BLaER1 (cell line): ENCODE results near the gene B3GALT5.

Source experiments
- H3K27ac ChIP-seq: shearing (Covaris generic); formaldehyde crosslinking; 2 replicates; pipeline ENCODE4 v1.8.1; 2022
- H3K27me3 ChIP-seq: shearing (Covaris generic); formaldehyde crosslinking; 2 replicates; pipeline ENCODE4 v1.8.1; 2022
- H3K36me3 ChIP-seq: shearing (Covaris generic); formaldehyde crosslinking; 2 replicates; pipeline ENCODE4 v1.8.1; 2022
- H3K4me1 ChIP-seq: shearing (Covaris generic); formaldehyde crosslinking; 2 replicates; pipeline ENCODE4 v1.8.1; 2022
- H3K4me2 ChIP-seq: shearing (Covaris generic); formaldehyde crosslinking; 2 replicates; pipeline ENCODE4 v1.8.1; 2022
- H3K4me3 ChIP-seq: shearing (Covaris generic); formaldehyde crosslinking; 2 replicates; pipeline ENCODE4 v1.8.1; 2022
- H3K9ac ChIP-seq: shearing (Covaris generic); formaldehyde crosslinking; 2 replicates; pipeline ENCODE4 v1.8.1; 2022
- H3K9me3 ChIP-seq: shearing (Covaris generic); formaldehyde crosslinking; 2 replicates; pipeline ENCODE4 v1.8.1; 2022
- H4K20me1 ChIP-seq: shearing (Covaris generic); formaldehyde crosslinking; 2 replicates; pipeline ENCODE4 v1.8.1; 2022
- Cebpa-rat ChIP-seq: shearing (Covaris generic); IDR thresholded peaks from 2 replicates; pipeline ENCODE4 v1.8.1; 2022

B3GALT5 gene

DNA sequence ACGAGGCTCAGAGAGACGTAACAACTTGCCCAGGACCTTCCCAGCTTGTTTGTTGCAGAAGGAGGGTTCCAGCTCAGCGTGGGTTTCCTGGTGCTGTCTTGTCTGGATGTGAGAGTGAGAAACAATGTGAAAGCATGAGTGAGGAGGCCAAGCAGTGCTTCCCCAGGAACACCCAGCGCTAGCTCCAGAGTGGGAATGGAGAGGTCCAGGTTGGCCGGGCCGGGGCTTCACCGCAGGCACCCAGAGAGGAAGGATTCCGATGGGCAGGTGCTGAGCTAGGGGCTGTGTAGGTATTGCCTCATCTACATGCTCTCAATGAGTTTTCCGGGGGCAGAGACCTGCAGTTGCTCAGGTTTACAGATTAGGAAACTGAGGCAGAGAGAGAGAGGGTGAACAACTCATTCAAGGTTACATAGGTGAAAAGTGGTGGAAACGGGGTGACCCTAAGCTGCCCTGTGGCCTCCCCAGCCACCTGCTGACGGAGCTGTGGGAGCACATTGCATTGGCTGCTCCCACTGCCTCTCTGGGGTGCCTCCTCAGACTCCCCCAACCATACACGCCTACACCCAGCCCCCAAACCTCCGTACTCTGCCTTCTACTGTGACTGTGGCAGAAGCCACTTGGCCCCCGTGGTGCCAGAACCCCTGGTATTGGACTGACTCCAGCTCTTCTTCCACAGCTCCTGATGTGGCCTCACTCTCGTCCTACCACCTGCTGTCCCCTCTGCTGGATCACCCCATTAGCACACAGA, 51.2 kb downstream of the B3GALT5 start:
- H3K4me1 ChIP-seq: no peaks in the 10 kb centered on the region
- no peak overlapping the region for H3K4me3 ChIP-seq
- no peak overlapping the region for H3K9ac ChIP-seq
- H4K20me1 ChIP-seq: no peaks in the 10 kb centered on the region
- H3K27ac ChIP-seq: no peak overlapping the region
- no peaks in the 10 kb centered on the region for H3K36me3 ChIP-seq
- no peak overlapping the region for H3K4me2 ChIP-seq
- no peak for TF ChIP-seq Cebpa-rat
- H3K27me3 ChIP-seq: no peaks in the 10 kb centered on the region
- no peaks in the 10 kb centered on the region for H3K9me3 ChIP-seq

DNA sequence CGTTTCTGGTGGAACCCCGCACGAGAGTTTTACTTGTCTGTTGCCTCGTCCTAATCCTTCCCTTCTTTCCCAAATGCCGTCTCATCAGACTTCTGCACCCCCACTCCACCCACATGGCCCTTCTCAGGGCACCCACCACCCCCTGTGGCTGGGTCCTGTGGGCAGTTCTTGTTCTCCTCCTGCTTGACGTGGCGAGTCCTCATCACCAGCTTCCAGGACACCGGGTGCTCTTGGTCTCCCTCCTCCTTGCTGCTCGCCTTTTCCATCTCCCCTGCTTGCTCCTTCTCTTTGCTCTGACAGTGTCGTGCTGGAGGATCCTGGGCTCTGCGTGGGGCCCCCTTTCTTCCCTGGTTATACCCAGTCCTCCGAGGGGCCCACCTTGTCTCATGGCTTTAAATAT, 51.8 kb downstream of the B3GALT5 start:
- H3K4me3 ChIP-seq: no peak overlapping the region
- no peaks in the 10 kb centered on the region for H3K9me3 ChIP-seq
- no peak overlapping the region for H3K4me2 ChIP-seq
- TF ChIP-seq Cebpa-rat: no peak
- H3K9ac ChIP-seq: no peak overlapping the region
- no peaks in the 10 kb centered on the region for H4K20me1 ChIP-seq
- H3K36me3 ChIP-seq: no peaks in the 10 kb centered on the region
- no peaks in the 10 kb centered on the region for H3K27me3 ChIP-seq
- H3K4me1 ChIP-seq: no peaks in the 10 kb centered on the region
- no peak overlapping the region for H3K27ac ChIP-seq

DNA sequence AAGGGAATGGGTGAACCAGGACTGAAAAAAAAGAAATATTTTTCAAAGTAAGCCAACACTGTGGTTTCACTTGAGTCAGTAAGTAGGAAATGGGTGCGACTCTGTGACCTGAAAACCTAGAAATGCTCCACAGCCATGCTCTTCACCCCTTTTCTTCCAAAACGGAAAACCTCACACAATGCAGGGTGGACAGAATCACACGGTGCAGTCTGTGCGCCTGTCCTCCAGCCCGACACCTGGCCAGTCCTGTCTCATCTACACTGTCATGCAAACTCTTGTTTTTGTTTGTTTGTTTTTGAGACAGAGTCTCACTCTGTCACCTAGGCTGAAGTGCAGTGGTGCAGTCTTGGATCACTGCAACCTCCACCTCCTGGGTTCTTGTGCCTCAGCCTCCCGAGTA, 53.3 kb downstream of the B3GALT5 start:
- no peak overlapping the region for H3K9ac ChIP-seq
- no peak overlapping the region for H3K4me2 ChIP-seq
- H4K20me1 ChIP-seq: no peaks in the 10 kb centered on the region
- H3K36me3 ChIP-seq: no peaks in the 10 kb centered on the region
- TF ChIP-seq Cebpa-rat: no peak
- no peaks in the 10 kb centered on the region for H3K9me3 ChIP-seq
- no peak overlapping the region for H3K27ac ChIP-seq
- no peak overlapping the region for H3K4me3 ChIP-seq
- no peaks in the 10 kb centered on the region for H3K27me3 ChIP-seq
- no peaks in the 10 kb centered on the region for H3K4me1 ChIP-seq

DNA sequence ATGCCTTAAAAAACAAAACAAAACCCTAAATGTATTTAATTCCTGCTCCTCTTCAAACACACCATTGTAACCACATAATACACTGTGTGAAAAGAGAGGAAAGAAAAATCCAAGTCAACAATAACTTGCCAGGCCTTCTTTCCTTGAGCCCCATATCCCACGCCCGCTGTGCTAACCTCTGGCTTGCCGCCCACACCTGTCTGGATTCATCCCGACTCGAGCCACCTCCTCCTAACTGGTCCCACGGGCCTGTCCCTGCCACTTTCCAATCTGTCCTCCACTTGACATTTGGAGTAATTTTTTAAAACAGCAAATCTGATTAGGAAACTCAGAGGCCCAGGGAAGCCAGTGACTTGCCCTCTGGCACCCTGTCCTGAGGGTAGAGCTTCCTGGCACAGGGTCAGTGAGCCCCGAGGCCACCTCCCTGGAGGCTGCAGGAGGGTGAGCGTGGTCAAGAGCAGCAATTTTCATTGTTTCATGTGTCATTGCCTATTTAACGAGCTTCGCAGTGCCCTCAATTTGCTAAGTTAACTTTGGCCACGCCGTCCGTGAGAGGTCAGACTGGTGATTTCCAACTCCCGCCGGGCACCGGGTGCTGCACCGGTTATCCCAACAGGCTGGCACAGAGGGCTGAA, 54.1 kb downstream of the B3GALT5 start:
- H3K4me1 ChIP-seq: no peaks in the 10 kb centered on the region
- H3K9ac ChIP-seq: no peak overlapping the region
- H3K4me3 ChIP-seq: no peak overlapping the region
- no peaks in the 10 kb centered on the region for H4K20me1 ChIP-seq
- no peaks in the 10 kb centered on the region for H3K27me3 ChIP-seq
- no peak for TF ChIP-seq Cebpa-rat
- no peaks in the 10 kb centered on the region for H3K36me3 ChIP-seq
- no peaks in the 10 kb centered on the region for H3K9me3 ChIP-seq
- H3K27ac ChIP-seq: no peak overlapping the region
- no peak overlapping the region for H3K4me2 ChIP-seq

DNA sequence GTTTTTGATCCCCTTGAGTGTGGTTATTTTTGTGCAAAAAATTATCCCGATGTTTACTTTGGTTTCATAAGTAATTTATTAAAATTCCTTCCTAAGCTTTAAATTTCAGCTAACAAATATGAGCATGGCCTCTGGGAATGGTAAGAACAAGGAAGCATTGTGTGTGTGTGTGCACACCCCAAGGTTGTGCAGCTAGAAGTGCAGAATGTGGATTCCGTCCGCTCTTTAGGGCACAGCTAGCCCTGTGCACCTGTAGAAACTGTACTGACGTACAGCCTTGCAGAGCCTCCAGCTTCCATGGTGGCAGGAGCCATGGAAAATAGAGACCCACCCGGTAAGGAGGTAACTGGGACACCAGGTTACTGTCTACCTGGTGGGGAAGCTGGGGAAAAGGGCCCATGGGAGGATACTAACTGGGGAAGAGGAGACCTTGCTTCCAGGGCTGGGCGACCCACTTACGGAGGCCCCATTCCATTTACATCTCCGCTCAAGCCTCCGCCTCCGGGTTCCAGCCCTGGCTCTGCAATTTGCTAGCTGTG, 54.7 kb downstream of the B3GALT5 start:
- Histone ChIP-seq H3K4me3 (no peak overlapping the region), H3K4me1 (no peaks in the 10 kb centered on the region), H3K27me3 (no peaks in the 10 kb centered on the region), H3K27ac (no peak overlapping the region), H3K36me3 (no peaks in the 10 kb centered on the region), H3K9me3 (no peaks in the 10 kb centered on the region), H3K4me2 (no peak overlapping the region), H4K20me1 (no peaks in the 10 kb centered on the region), H3K9ac (no peak overlapping the region)
- no peak for TF ChIP-seq Cebpa-rat

DNA sequence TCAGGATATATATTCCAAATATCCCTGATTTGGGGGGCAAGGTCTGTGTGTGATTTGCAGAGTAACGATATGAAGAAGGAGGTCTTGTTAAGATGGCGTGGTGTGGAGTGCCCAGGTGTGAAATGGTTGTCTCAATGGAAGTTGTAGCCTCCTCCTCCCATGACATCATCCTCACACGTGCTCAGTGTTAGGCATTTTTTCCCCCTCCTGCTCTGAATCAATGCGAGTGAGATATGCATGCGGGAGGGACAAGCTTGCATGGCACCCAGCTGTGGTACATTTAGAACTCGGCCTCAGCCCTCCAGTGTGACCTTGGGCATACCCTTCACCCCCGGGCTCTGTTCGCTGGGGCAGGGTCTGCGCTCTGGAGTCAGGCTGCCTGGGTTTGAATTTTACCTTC, 55.6 kb downstream of the B3GALT5 start:
- Histone ChIP-seq H3K4me3 (no peak overlapping the region), H3K4me2 (no peak overlapping the region), H3K9ac (no peak overlapping the region), H4K20me1 (no peaks in the 10 kb centered on the region), H3K27ac (no peak overlapping the region), H3K4me1 (no peaks in the 10 kb centered on the region), H3K9me3 (no peaks in the 10 kb centered on the region), H3K27me3 (no peaks in the 10 kb centered on the region), H3K36me3 (no peaks in the 10 kb centered on the region)
- TF ChIP-seq Cebpa-rat: no peak

DNA sequence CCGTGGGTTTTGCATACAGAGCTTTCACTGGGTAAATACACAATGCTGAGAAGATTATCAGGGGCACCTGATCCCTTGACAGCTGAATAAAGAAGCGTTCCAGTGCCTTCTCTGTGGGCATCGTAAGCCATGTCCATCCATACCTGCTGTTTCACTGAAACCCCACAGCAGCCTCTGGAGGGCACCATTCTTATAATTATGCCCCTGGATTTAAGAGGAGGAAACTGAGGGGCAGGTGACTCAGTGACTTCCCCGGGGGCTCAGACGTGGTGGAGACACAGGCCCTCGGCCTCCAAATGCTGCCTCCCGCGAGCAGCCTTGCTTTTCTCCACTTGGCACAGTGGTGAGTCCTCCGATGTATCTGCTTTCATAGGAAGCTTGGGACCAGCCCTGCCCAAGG, 56.7 kb downstream of the B3GALT5 start:
- Histone ChIP-seq H3K36me3 (no peaks in the 10 kb centered on the region), H3K4me1 (no peaks in the 10 kb centered on the region), H3K4me3 (no peak overlapping the region), H3K27me3 (no peaks in the 10 kb centered on the region), H3K4me2 (no peak overlapping the region), H4K20me1 (no peaks in the 10 kb centered on the region), H3K9me3 (no peaks in the 10 kb centered on the region), H3K27ac (no peak overlapping the region), H3K9ac (no peak overlapping the region)
- no peak for TF ChIP-seq Cebpa-rat

DNA sequence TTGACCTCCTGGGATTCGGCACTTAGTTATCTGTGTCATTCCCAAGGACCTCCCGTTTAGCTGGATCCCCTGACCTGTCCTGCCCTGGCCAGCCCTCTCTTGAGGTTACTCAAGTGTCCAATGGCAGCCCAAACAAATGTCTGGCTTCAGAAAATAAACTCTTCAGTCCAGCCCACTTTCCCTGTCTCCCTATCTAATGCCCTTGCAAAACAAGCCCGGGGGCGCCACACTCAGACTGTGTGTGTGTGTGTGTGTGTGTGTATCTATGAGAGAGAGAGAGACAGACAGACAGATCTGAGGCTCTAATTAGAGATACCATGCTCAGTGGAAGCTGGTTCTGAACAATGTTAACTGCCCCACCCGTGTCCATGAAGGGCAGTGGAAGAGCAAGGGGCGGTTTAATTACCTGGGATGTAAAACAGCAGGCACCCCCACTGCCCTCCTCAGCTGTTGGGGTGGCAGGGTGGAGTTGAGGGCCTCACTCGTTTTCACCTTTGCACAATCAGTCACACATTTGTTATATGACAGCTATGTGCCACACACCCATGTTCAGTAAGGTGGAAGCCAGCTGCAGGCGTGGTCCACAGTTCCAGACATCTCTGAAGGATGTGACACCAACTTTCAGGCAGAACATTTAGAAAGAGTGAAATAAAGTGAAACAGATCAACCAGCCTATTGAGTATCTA, 57.4 kb downstream of the B3GALT5 start:
- TF ChIP-seq Cebpa-rat: no peak
- Histone ChIP-seq H3K27ac (no peak overlapping the region), H3K36me3 (no peaks in the 10 kb centered on the region), H3K4me2 (no peak overlapping the region), H3K9me3 (no peaks in the 10 kb centered on the region), H3K9ac (no peak overlapping the region), H3K27me3 (no peaks in the 10 kb centered on the region), H3K4me1 (no peaks in the 10 kb centered on the region), H3K4me3 (no peak overlapping the region), H4K20me1 (no peaks in the 10 kb centered on the region)

DNA sequence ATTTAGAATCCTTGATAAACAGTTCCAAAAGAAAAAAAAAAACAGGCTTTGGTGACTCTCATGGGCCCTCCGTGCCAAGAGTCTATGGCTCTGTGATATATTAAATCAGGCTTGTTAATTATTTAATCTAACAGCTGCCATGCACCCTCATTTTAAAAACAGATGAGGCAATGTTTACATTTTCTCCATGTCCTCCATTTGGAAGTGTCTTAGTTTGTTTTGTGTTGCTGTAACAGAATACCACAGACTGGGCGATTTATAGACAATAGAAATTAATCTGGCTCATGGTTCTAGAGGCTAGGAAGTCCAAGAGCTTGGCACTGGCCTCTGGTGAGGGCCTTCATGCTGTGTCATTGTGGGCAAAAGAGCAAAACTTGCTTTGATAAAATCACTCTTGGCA, 58.0 kb downstream of the B3GALT5 start:
- no peak for TF ChIP-seq Cebpa-rat
- Histone ChIP-seq H3K27ac (no peak overlapping the region), H3K9me3 (no peaks in the 10 kb centered on the region), H4K20me1 (no peaks in the 10 kb centered on the region), H3K4me1 (no peaks in the 10 kb centered on the region), H3K9ac (no peak overlapping the region), H3K36me3 (no peaks in the 10 kb centered on the region), H3K4me2 (no peak overlapping the region), H3K4me3 (no peak overlapping the region), H3K27me3 (no peaks in the 10 kb centered on the region)

DNA sequence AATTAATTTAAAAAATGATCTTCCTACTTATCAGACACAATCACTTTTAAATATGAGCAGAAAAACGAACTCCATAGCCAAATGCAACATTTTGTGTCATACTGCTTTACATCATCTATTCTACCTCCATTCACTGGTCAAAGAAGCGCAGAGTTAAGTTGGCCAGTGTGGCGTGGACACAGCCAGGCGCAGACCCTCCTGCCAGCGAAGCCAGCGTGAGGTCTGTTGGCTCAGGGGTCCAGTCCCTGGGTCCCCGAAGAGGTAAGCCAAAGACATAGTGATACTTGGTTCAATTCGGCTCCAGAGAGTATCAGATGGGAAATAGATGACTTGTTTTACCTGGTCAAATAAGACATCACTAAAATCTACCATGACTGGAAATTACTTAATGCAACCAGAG, 59.2 kb downstream of the B3GALT5 start:
- Histone ChIP-seq H3K4me3 (no peak overlapping the region), H3K9ac (no peak overlapping the region), H3K27me3 (no peaks in the 10 kb centered on the region), H3K4me1 (no peaks in the 10 kb centered on the region), H3K27ac (no peak overlapping the region), H3K9me3 (no peaks in the 10 kb centered on the region), H3K4me2 (no peak overlapping the region), H3K36me3 (no peaks in the 10 kb centered on the region), H4K20me1 (no peaks in the 10 kb centered on the region)
- TF ChIP-seq Cebpa-rat: no peak
